ENCODE data around the gene SFMBT2.
"Not testable (repeated sequence)": the region's sequence is repeated elsewhere in the genome, so short reads cannot be mapped to it uniquely, and the experiment has no call there.

Gene SFMBT2

DNA sequence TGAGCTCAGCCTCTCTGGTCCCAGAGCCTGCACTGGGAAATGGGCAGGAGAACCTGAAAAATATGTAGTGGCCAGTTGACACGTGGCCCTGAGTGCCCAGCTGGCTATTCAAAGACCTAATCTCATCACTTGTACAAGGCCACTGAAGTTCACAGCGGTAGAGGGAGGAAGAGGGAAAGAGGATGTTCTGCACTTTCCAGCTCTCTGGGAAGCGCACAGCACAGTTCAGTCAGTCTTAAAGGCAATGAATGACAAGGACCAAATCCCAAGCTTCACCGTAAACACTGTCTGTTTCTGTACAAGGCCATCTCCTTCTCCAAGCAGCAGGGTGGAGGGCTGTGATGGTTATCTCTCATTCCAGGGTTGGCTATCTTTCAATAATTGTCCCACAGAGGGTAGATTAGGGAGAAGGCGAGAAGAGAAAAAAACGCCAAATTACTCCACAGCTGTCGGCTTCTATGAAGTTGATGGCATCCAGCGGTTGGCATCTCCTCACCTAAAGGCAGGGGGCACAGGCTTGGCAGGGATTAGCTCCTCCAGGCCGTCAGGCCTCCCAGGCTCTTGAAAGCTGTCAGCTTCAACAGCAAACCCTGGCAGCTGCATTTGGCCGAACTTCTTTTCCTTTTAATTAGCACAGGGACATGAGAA lies 10.6 kb downstream of the SFMBT2 start:
- no peak for DNase-seq

GRCh38 chr10:7399533-7399932 lies 11.3 kb downstream of the SFMBT2 start:
- no peak for DNase-seq

DNA sequence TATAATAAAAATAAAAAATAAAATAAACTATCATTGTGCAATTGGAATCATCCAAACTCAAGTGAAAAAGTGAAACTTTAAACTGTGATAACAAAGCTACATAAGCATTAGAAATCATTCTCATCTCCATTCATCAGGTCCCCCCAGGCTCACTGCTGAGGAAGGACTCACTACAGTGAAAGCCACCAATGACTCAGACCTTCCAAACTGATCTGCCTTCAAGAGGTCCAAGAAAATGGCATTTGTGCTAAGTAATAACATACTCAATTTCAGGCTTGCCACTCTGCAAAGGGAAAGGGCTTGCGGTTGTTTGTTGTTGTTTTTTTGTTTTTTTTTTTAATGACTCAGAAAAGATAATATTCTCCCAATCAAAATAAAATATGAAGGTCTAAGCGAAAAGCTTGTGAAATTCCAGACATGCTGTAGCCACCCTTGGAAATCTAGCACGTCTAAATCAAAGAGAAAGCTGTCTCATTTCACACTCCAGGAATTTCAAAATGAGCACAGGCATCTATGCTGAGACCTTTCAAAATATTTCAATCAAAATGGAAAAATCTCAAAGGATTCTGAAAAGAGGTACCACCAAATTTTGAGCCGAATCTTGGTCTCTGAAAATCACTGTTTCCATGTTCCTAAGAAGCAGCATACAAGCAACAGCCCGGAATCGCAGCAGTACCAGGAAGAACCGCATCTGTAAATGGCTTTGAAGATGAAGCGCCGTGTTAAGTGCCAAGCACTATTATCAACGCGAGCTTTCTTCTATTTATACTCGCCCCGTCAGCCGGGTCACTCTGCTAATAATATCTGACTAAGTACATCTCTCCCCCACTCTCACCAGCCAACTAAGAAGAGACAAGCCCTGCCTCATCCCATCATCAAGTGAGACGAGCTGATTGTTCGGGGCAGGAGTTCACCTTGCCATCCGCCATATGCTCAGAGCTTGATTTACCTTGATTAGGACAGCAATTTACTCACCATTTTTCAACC lies 13.5 kb downstream of the SFMBT2 start:
- no peak for DNase-seq

DNA sequence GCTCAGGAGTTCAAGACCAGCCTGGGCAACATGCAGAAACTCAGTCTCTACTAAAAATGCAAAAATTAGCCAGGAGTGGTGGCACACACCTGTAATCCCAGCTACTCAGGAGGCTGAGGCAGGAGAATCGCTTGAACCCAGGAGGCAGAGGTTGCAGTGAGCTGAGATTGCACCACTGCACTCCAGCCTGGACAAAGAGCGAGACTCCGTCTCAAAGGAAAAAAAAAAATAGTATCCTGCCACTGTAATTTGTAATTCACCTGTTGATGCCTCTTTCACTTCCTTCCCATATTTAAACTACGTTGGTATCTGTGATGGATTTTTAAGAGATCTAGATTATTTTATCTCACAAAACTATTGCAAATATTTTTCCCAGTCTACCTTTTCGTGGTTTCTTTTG lies 18.5 kb downstream of the SFMBT2 start:
- not testable (repeated sequence) for DNase-seq

GRCh38 chr10:7391748-7392147 lies 19.1 kb downstream of the SFMBT2 start:
- DNase-seq, result no peak

DNA sequence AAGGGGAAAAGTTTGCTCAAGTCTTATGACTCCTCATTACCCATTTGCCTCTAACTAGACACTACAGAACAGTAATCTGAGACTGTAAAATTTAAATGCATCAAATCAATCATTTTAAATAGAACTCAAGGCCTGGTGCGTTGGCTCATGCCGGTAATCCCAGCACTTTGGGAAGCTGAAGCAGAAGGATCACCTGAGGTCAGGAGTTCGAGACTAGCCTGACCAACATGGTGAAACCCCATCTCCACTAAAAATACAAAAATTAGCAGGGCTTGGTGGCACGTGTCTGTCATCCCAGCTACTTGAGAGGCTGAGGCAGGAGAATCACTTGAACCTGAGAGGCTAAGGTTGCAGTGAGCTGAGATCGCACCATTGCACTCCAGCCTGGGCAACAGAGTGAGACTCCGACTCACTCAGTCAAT lies 20.1 kb downstream of the SFMBT2 start:
- not testable (repeated sequence) for DNase-seq

GRCh38 chr10:7389844-7390243 lies 21.0 kb downstream of the SFMBT2 start:
- DNase-seq, result no peak

DNA sequence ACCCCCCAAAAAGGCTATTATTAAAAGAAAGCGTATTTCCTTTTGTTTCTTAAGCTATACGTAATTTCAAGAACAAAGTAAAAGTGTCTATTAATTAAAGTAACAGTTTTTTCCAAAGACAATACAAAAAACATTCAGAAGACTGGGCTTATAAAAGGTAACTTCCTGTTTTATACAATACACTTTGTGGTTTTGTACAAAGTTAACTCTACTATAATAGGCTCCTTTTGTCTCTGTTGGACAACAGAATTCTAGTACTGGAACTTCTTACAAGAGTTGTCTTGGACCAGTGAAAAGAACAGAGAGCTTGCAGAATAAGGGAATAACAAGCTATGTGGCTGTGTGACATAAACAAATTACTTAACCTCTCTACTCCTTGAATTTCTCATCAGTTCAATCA lies 21.5 kb downstream of the SFMBT2 start:
- no peak for DNase-seq

DNA sequence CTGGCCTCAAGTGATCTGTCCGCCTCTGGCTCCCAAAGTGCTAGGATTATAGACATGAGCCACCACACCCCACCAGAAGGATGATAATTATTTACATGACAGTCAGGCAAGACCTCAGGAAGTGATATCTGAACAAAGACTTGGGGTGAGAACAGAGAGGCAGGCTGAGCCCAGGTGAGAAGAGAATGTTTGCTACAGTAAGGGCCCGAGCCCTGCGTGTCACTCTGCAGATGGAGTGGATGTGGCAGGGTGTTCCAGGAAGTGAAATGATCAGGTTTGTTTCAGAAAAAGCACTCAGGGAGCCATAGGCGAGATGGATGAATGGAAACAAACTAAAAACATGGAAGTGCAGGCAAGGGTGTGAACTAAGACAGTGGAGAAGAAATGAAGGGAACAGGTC lies 22.2 kb downstream of the SFMBT2 start:
- DNase-seq, result no peak

DNA sequence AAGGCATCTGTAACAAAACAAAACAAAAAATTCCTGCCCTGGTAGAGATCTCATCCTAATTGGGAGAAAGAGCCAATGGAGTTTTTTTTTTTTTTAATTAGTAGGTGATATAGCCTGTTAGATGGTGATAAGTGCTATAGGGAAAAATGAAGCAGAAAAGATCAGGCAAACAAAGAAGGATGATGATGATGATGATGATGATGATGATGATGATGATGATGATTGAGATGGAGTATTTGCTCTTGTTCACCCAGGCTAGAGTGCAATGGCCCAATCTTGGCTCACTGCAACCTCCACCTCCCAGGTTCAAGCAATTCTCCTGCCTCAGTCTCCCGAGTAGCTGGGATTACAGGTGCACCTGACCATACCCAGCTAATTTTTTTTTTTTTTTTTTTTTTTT lies 22.7 kb downstream of the SFMBT2 start:
- not testable (repeated sequence) for DNase-seq

GRCh38 chr10:7385114-7385513 lies 25.7 kb downstream of the SFMBT2 start:
- DNase-seq, result no peak

GRCh38 chr10:7383442-7383841 lies 27.4 kb downstream of the SFMBT2 start:
- no peak for DNase-seq

- no peak for DNase-seq
Measured at GRCh38 chr10:7380704-7381241, 30.1 kb downstream of the SFMBT2 start.

DNA sequence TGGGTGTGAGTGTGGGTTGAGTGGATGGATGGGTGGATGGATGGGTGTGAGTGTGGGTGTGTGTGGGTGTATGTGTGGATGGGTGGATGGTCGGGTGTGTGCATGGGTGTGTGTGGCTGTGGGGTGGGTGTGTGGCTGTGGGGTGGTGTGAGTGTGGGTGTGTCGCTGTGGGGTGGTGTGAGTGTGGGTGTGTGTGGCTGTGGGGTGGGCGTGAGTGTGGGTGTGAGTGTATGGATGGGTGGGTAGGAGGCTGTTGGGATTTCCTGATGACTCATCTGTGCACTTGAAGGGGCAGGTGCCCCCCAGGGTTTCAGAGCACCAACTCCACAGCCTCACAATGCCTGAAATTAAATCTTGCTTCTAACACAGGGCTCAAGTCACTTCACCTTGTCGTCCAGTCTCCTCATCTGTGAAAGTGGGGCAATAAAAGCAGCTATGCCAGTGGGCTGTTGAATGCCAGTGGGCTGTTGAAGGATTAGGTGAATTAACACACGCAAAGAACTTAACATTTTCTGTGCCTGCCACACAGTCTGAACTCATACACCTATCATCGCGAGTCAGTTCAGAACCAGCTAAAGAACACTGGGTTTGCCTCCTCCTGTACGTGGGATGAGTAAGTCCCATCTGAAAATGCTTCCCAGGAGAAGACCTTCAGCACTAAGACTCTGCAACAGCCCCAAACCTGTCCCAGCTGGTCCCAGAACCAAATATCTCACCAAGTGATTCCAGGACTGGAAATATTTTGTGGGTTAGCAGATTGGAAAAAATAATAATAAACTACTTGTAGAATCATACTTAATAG lies 32.0 kb downstream of the SFMBT2 start:
- DNase-seq, result no peak

GRCh38 chr10:7377614-7378248 lies 33.1 kb downstream of the SFMBT2 start:
- DNase-seq, result no peak

DNA sequence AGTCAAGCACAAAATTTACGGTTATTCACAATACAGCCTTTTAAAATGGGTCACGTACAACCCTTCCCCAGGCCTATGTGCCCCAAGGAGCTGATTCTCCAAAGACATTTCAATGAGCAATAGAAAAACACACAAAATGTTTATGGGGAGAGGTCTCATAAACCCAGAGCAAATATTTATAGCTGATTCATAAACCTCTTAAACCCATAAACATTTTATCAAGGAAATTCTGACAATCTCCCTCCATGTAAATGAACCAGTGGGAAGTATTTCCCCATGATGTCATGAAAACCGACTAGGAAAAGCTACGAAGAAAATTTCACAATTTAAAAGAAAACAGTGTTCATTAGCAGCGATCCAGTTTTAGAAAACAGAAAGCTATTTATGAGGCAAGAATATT lies 36.0 kb downstream of the SFMBT2 start:
- no peak for DNase-seq

- DNase-seq, result no peak
Measured at GRCh38 chr10:7373039-7373438, 37.8 kb downstream of the SFMBT2 start.

GRCh38 chr10:7372504-7372903 lies 38.3 kb downstream of the SFMBT2 start:
- DNase-seq, result no peak

- no peak for DNase-seq
Measured at GRCh38 chr10:7370511-7370910, 40.3 kb downstream of the SFMBT2 start.

DNA sequence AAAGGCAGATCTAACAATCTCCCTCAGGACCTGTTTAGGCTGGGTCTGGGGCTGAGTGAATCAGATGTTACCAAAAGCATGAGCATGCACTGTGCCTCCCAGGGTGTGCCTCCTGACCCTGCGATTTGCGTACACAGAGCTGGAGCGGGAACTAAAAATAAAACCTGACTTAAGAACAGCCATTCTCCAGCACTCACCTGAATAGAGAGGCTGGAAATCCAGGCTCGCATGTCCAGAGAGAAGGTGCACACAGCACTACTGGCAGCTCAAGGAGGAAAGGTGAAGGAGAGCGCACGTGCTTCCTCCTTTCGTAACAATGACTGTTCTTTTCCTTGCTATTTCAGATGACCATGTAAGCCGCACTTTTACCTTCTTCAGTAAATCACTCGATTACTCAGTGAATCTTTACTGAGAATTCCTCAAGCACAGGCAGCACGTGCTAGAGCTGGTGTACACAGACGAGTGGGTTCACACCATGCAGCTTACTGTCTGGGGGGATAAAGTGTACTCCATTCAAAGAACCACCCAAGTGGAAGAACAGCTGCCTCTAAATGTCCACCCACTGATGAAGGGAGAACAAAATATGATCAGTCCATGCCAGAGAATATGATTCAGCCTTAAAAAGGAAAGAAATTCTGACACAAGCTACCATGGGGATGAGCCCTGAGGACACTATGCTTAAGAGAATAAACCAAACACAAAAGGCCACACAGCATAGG lies 45.6 kb downstream of the SFMBT2 start:
- DNase-seq, result no peak

DNA sequence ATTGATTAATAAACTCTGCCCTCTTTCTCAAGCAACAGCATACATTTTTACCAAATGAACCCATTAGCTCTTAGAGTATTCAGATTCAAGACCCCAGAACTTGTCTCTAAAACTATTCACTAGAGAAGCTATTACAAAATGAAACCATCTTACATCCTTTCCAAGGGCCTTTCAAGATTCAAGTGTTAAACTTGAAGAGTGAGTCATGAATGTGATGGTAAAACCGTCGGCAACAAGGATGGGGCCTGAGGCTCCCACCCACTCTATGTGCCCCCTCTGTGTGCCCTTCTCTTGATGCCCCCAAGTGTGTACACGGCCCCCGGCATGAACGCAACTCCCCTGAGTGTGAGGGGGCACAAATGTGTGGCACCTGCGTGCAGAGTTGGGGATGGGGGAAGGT lies 46.4 kb downstream of the SFMBT2 start:
- no peak for DNase-seq

GRCh38 chr10:7363700-7364099 lies 47.1 kb downstream of the SFMBT2 start:
- DNase-seq, result no peak

Measured in NCI-H1930 (cell line).